Islet of Langerhans (tissue), 1 donor: ENCODE results near the gene TUBG2.

Experiments used
- FAIRE-seq: peaks from one replicate; lab custom pipeline; 2011; peaks lifted over from hg19 to GRCh38; lab: Jason Lieb, UNC

Gene TUBG2

DNA sequence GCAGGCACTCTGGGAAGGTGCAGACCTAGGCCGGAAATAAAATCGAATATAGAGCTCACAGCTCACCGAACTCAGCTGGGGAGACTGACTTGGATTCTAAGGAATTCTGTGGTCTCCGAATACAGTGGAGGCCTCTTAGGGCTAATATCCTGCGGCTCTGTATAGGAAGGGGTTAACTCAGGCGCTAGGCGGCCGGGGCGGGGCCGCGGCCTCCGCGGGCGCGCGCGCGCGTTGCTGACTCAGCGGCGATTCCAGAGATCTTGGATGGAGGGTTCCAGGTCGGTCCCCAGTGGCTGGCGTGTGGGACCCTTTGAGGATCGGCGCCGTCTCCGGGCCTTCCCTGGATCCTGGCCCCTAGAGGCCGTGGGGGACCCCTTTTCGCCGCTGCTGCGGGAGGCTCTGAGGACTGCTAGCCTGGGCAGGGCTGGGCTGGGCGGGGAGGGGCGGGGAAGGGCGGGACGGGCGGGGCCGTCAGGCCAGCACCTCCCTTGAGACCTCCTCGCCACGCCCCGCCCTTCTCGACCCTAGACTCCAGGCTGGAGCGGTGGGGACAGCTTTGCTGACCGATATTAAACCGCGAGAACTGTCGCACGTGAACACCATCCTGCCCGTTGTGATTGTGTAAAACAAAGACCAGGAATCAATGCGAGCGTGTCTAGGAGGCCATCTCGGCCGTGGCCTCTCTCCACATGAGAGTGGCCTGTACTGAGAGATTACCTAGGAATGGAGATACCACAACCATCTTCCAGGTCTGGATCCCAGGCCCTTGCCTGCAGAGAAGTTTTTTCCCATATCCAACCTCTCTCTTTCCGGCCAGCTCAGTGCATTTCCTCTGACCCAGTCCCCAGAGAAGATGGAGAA, 19.1 kb downstream of the TUBG2 start:
- no peak for FAIRE-seq

DNA sequence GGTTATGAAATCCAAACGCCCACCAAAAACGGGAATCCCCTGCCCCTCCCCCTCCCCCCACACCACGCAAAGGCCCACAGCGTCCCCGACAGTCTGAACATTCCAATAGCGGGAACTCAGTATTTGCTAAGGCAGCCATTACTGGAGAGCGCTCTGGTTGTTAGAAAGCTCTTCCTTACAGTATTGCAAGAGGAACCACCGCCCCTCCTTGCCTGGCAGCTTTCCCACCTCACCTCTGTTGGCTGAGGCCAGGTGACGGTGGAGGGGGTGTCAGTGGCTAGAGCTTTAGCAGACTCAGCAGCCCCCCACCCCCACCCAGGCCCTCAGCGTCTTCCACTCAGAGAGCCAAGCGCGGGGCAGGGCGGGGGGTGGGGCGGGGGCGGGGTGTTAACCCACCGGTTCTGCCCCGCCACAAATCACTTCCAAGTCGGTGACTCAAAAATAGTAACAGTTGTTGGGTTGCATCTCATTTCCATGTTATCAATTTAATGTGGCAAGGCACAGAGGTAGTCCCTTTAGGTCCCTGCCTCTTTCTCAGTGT, 19.9 kb downstream of the TUBG2 start:
- FAIRE-seq = no peak

DNA sequence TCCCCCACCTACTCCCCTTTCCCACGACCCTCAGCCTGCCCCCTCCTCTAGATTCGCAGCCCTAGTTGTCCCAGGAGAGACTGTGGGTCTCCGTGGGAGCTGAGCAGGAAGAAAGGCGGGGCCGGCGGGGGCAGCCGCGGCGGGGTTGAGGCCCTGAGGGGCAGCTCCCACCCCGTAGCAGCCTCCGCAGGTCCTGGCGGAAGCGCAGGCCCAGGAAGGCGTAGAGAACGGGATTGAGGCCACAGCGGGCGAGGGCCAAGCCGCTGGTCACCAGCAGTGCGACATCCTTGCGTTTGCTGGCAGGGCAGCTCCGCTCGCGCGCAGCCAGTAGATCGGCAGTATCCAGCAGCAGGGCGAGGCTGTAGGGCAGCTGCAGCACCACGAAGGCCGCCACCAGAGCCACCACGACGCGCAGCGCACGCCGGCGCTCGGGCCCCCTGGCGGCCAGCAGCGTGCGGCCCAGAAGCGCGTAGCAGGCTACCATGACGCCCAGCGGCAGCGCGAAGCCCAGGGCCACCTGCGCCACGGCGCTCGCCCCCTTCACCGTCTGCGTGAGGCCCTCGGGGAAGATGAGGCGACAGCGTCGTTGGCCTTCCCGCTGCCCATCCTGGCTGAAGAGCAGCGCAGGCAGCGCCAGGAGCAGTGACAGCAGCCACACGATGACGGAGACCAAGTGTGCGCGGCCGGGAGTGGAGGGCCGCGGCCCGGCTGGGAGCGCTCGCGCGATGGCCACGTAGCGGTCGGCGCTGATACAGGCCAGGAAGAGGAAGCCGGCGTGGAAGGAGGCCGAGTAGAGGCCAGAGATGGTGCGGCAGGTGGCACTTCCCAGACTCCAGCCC, 20.6 kb downstream of the TUBG2 start:
- no peak for FAIRE-seq

GRCh38 chr17:42680331-42680808, 21.3 kb downstream of the TUBG2 start:
- FAIRE-seq = no peak

- no peak for FAIRE-seq
These were observed 23.1 kb downstream of the TUBG2 start, which contains the start of gene CNTNAP1 for GRCh38 chr17:42681976-42682721. Gene CNTNAP1 (plus strand): TSS chr17:42682531. CDS start chr17:42682830, 299 bp downstream.

- no peak for FAIRE-seq
These were observed 23.8 kb downstream of the TUBG2 start for GRCh38 chr17:42682722-42683403.

DNA sequence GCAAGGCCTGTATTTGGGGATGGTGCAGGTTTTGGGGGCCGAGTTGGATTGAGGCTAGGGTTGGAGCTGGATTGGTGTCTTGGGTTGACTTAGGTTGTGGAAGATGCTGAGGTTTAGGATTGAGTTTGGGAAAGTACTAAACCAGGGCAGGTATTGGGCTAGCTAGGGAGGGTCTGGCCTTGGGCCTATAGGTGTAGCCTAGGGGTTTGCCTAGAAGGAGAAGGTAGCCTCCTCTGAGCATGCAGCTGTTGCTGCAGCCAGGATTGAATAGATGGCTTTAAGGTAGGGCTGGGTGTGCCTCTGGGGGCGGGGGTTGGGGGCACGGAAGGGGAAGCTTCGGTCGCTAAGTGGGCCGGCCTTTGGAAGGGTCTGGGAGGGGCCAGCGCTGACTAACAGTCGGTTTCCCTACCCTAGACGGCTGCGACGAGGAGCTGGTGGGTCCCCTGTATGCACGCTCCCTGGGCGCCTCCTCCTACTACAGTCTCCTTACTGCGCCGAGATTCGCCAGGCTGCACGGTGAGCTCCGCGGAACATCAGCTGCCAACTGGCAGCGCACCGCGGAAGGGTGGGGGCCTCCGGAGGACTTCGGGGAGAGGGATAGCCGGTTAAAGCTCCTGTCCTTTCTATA, 24.4 kb downstream of the TUBG2 start:
- no peak for FAIRE-seq

GRCh38 chr17:42684929-42685556, 26.0 kb downstream of the TUBG2 start:
- FAIRE-seq = no peak

- no peak for FAIRE-seq
These were observed 26.7 kb downstream of the TUBG2 start for GRCh38 chr17:42685831-42686230.

- no peak for FAIRE-seq
These were observed 27.5 kb downstream of the TUBG2 start for GRCh38 chr17:42686520-42687128.

GRCh38 chr17:42687707-42688320, 28.7 kb downstream of the TUBG2 start:
- no peak for FAIRE-seq

GRCh38 chr17:42690596-42690995, 31.5 kb downstream of the TUBG2 start:
- FAIRE-seq = no peak

DNA sequence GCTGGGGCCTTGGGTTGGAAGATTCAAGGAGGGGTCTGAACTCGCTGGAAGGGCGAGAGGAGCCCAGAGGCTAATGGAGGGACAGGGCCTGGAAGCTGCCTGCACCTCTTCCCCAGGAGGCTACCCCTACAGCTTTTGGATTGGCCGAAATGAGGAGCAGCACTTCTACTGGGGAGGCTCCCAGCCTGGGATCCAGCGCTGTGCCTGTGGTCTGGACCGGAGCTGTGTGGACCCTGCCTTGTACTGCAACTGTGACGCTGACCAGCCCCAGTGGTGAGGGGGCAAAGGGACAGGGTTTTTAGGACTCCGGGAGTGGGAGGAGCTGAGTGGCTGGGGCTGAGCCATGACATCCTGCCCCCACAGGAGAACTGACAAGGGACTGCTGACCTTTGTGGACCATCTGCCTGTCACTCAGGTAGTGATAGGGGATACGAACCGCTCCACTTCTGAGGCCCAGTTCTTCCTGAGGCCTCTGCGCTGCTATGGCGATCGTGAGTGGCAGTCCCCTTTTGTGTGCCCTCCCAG, 32.0 kb downstream of the TUBG2 start:
- no peak for FAIRE-seq

DNA sequence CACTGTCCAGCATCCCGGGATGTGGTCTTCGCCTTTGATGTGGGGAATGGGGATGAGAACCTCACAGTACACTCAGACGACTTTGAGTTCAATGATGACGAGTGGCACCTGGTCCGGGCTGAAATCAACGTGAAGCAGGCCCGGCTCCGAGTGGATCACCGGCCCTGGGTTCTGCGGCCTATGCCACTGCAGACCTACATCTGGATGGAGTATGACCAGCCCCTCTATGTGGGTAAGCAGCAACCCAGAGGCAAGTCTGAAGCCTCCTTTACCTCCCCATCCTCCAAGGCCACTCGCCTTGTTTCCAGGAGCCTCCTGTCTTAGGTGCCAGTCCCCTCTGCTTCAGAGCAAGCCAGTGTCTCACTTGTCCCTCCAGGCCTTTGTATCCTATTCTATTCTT, 33.4 kb downstream of the TUBG2 start:
- FAIRE-seq = no peak

DNA sequence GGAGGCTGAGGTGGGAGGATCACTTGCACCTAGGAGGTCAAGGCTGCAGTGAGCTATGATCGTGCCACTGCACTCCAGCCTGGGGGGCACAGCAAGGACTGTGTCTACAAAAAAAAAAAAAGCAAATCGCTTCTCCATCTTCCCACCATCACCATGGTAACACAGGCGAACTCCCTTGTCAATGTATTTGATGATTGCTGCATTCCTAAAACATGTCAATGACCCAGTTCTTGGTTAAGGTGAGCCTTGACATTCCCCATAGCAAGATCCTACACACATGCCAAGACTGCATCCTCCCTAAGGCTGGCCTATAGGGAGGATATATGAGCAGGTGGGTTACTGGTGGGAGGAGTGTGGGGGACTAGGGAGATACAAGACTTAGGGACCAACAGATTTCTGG, 35.4 kb downstream of the TUBG2 start:
- no peak for FAIRE-seq

DNA sequence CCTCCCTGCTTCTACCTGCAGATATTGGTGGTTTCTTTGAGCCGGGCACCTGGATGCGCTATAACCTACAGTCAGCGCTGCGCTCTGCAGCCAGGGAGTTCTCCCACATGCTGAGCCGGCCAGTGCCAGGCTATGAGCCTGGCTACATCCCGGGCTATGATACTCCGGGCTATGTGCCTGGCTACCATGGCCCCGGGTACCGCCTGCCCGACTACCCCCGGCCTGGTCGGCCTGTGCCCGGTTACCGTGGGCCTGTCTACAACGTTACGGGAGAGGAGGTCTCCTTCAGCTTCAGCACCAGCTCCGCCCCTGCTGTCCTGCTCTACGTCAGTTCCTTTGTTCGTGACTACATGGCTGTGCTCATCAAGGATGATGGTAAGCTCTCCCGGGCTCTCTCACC, 36.4 kb downstream of the TUBG2 start:
- FAIRE-seq = no peak

DNA sequence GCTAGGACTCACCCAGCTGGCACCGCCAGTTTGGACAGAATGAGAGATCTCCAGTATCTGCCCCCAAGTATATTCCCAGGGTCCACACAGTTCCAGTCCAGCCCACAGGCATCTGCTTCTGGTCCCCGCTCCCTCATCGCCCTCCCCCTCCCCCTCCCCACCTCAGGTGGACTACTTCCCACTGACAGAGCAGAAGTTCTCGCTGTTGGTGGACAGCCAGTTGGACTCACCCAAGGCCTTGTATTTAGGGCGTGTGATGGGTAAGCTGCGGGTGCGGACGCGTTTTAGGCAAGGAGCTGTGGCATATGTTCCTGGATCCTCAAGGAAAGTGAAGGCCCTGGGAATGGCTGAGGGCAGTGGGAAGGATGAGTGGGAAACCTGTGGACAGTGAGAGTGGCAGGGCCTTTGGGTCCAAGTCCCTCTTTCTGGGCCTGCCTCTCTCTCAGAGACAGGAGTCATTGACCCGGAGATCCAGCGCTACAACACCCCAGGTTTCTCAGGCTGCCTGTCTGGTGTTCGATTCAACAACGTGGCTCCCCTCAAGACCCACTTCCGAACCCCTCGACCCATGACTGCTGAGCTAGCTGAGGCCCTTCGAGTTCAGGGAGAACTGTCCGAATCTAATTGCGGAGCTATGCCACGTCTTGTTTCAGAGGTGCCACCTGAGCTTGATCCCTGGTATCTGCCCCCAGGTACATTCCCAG, 38.2 kb downstream of the TUBG2 start:
- FAIRE-seq = no peak

- FAIRE-seq = no peak
These were observed 39.8 kb downstream of the TUBG2 start for GRCh38 chr17:42698736-42699414.
